Myocyte (in vitro differentiated cells): Measurements from ENCODE around the gene ZNF296. TPM values are rescaled to one million over a fixed set of nuclear protein-coding genes. Genes with fewer than 3 reads are reported as not detected.

Source experiments
- DNase-seq: peaks from one replicate; pipeline ENCODE4 v3.0.0-alpha.2; 2012; ENCODE audit warnings: low read depth
- total RNA-seq: library from RNA; depleted of rRNA; stranded (reverse); fragments of >200 nt; gene quantifications from 2 replicates; pipeline ENCODE4 v1.2.3, GENCODE V29; 2014

The ZNF296 gene
- total RNA-seq, 1 donor from 2014 or later, result not detected

GRCh38 chr19:45061965-45062364 is 14.3 kb downstream of the ZNF296 start:
- DNase-seq, result no peak

GRCh38 chr19:45059258-45059965 is 16.9 kb downstream of the ZNF296 start:
- DNase-seq, result peak; percentile 73

- no peak for DNase-seq
These were observed 17.6 kb downstream of the ZNF296 start for GRCh38 chr19:45058622-45059159.

GRCh38 chr19:45057444-45057843 is 18.8 kb downstream of the ZNF296 start:
- DNase-seq, result no peak

GRCh38 chr19:45056831-45057230 is 19.4 kb downstream of the ZNF296 start:
- no peak for DNase-seq

GRCh38 chr19:45051929-45052579 is 24.2 kb downstream of the ZNF296 start:
- no peak for DNase-seq

- DNase-seq, result peak; percentile 89
These were observed 26.2 kb downstream of the ZNF296 start for GRCh38 chr19:45050036-45050435.

- DNase-seq, result no peak
These were observed 27.1 kb downstream of the ZNF296 start for GRCh38 chr19:45049073-45049736.

GRCh38 chr19:45047188-45047797 is 29.0 kb downstream of the ZNF296 start:
- DNase-seq, result no peak

- DNase-seq, result no peak
These were observed 29.9 kb downstream of the ZNF296 start for GRCh38 chr19:45046355-45046754.

GRCh38 chr19:45045671-45046353 is 30.5 kb downstream of the ZNF296 start:
- DNase-seq, result no peak

GRCh38 chr19:45041125-45041524 is 35.2 kb downstream of the ZNF296 start:
- no peak for DNase-seq

- no peak for DNase-seq
These were observed 36.1 kb downstream of the ZNF296 start for GRCh38 chr19:45040059-45040771.

- DNase-seq, result peak; percentile 90
These were observed 37.1 kb downstream of the ZNF296 start, which contains the start of gene CLASRP for GRCh38 chr19:45038931-45039893. Gene CLASRP, plus strand, starts transcription at chr19:45039045. Its CDS starts 1,168 bp downstream, at chr19:45040213.

- no peak for DNase-seq
These were observed 38.7 kb downstream of the ZNF296 start for GRCh38 chr19:45037393-45038169.

GRCh38 chr19:45035755-45036154 is 40.5 kb downstream of the ZNF296 start:
- DNase-seq, result no peak

GRCh38 chr19:45032421-45032820 is 43.9 kb downstream of the ZNF296 start:
- DNase-seq, result no peak

- no peak for DNase-seq
These were observed 45.5 kb downstream of the ZNF296 start for GRCh38 chr19:45030825-45031224.
